GM12892 (cell line): ENCODE results near the gene HMX3.

ENCODE experiments used
- POLR2A ChIP-seq: IDR thresholded peaks from 2 replicates; pipeline ENCODE4 v1.6.1; 2011; ENCODE audit warnings: low read depth, low read length, control low read depth
- POLR2AphosphoS5 ChIP-seq: IDR thresholded peaks from 2 replicates; pipeline ENCODE4 v1.6.1; 2011; ENCODE audit warnings: low read depth, low read length, control low read depth

DNA sequence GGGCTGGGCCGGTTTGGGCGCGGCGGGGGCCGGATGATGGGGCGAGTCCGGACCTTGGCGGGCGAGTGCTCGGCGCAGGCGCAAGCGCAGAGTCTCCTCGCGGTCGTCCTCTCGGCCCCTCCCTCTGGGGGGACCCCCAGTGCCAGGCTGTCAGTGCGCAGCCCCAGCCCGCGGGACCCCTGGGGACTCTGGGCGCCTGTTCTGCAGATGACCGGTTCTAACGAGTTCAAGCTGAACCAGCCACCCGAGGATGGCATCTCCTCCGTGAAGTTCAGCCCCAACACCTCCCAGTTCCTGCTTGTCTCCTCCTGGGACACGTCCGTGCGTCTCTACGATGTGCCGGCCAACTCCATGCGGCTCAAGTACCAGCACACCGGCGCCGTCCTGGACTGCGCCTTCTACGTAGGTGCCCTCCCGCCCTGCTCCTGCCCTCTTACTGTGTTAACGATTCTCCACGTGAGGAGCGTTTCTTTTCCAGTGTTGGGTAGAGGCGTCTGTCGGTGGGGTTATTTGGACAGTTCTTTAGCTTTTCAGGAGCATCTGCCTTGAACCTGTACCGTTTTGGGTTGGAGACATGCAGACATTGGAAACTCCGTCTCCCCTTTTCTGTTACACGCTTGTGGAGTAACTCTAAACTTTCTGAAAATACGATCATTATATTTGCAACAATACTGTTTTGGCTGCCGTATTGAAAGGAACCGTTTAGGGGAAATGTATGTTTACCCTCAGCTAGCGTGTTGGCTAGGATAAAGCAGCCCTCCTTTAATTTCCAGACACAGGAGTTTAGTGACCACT lies 19.1 kb downstream of the HMX3 start:
- no peak; the same call in 1 of the 2 replicates for TF ChIP-seq POLR2A
- TF ChIP-seq POLR2AphosphoS5, result peak; percentile 10; the same call in 1 of the 2 replicates
